HG02571 (cell line): ENCODE data around the gene SLC35E1.
A peak's percentile ranks its signal among the peaks of the same experiment; 100 is the strongest.
"Not testable (repeated sequence)": the region's sequence is repeated elsewhere in the genome, so short reads cannot be mapped to it uniquely, and the experiment has no call there.

Experiments
- ATAC-seq: cut with Tn5 transposase; IDR thresholded peaks from one replicate; pipeline ENCODE4 v1.9.1; 2021; ENCODE audit warnings: mild to moderate bottlenecking, moderate library complexity; ENCODE audit not compliant: unreplicated experiment

SLC35E1 gene

GRCh38 chr19:16559780-16560276 is 12.4 kb downstream of the SLC35E1 start:
- no peak for ATAC-seq

- ATAC-seq = no peak
Observed at GRCh38 chr19:16554776-16555175, 17.4 kb downstream of the SLC35E1 start.

GRCh38 chr19:16551902-16552301 is 20.3 kb downstream of the SLC35E1 start:
- ATAC-seq = not testable (repeated sequence)

GRCh38 chr19:16548956-16549355 is 23.3 kb downstream of the SLC35E1 start:
- no peak for ATAC-seq

GRCh38 chr19:16544473-16545231 is 27.6 kb downstream of the SLC35E1 start:
- ATAC-seq = no peak

- not testable (repeated sequence) for ATAC-seq
Observed at GRCh38 chr19:16543734-16544133, 28.5 kb downstream of the SLC35E1 start.

- no peak for ATAC-seq
Observed at GRCh38 chr19:16542910-16543472, 29.2 kb downstream of the SLC35E1 start.

- ATAC-seq = peak; percentile 77
Observed at GRCh38 chr19:16542045-16542909, 29.9 kb downstream of the SLC35E1 start, which contains the start of gene CHERP. TSS of gene CHERP (minus strand) at chr19:16542437. CDS start at chr19:16542378, 59 bp downstream.

GRCh38 chr19:16541526-16542044 is 30.6 kb downstream of the SLC35E1 start:
- ATAC-seq = no peak

- no peak for ATAC-seq
Observed at GRCh38 chr19:16540948-16541347, 31.3 kb downstream of the SLC35E1 start.

- no peak for ATAC-seq
Observed at GRCh38 chr19:16537111-16537510, 35.1 kb downstream of the SLC35E1 start.

GRCh38 chr19:16536130-16536529 is 36.1 kb downstream of the SLC35E1 start:
- ATAC-seq = no peak

- no peak for ATAC-seq
Observed at GRCh38 chr19:16535381-16535780, 36.8 kb downstream of the SLC35E1 start.

GRCh38 chr19:16532440-16533234 is 39.6 kb downstream of the SLC35E1 start:
- no peak for ATAC-seq

- no peak for ATAC-seq
Observed at GRCh38 chr19:16531380-16531669, 40.9 kb downstream of the SLC35E1 start.

- ATAC-seq = no peak
Observed at GRCh38 chr19:16530540-16531379, 41.5 kb downstream of the SLC35E1 start.

GRCh38 chr19:16529466-16530144 is 42.6 kb downstream of the SLC35E1 start:
- no peak for ATAC-seq

GRCh38 chr19:16527971-16528521 is 44.2 kb downstream of the SLC35E1 start:
- ATAC-seq = no peak
